GM21526 (cell line): Measurements from ENCODE around the gene SND1.
A peak's percentile ranks its signal among the peaks of the same experiment; 100 is the strongest.

Experiments
- ATAC-seq: cut with Tn5 transposase; IDR thresholded peaks from one replicate; pipeline ENCODE4 v1.9.1; 2021; ENCODE audit warnings: moderate library complexity; ENCODE audit not compliant: unreplicated experiment, low FRiP score

Gene SND1

DNA sequence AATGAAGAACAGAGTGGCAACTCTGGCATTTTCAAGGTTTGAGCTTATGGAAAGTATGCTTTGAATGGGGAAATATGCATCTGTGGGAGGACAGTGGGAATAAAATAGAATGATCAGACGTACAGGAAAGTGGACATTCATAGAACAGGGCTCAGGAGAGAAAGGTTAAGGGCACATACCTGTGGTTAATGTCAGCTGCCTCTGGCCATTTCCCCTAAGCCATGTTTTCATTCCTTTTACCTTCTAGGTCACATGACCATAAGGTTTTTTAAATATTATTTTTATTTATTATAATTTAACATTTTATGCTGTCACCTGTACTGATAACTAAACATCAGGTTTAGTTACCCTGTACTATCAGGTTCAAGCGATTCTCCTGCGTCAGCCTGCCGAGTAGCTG is 326.4 kb downstream of the SND1 start:
- ATAC-seq = no peak

DNA sequence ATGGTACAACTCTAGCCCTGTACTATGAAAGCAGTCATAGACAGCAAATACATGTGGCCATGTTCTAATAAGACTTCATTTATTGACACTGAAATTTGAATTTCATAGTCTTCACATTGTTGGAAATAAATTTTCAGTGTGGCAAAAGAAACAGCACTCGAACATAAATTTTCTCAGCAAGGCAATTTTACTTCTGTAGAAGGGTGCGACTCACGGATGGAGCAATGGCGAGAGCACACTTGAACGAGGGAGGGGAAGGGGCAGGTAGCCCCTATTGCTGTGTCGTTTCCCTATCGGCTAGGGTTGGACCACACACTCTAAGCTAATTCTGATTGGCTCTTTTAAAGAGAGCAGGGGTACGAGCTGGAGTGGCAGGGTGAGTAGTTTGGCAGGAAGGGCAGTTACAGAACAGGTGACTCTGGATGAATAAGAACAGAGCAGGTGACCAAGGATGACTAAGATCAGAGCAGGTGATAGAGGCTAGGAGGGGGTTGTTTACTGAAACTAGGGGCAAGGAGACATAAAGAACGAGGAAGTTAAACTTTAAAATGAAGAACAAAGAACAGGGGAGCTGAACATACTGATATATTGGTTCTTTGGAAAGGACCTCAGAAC is 327.2 kb downstream of the SND1 start:
- ATAC-seq = no peak

DNA sequence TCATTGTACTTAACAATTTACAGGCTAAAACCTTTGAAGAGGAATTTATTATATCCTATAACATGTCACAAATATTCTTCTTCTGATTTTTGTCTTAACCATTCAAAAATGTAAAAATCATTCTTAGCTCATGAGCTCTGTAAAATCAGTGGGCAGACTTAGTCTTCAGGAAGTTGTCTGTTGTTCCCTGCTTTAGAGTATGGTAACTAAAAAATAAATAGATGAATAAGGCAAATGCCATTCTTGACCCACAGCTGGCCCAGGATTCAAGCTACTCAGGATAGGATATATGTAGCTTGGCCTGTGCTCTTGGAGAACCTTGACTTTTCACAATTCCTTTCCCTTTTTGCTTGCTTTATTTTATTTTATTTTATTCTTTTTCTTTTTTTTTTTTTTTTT is 327.7 kb downstream of the SND1 start:
- no peak for ATAC-seq

DNA sequence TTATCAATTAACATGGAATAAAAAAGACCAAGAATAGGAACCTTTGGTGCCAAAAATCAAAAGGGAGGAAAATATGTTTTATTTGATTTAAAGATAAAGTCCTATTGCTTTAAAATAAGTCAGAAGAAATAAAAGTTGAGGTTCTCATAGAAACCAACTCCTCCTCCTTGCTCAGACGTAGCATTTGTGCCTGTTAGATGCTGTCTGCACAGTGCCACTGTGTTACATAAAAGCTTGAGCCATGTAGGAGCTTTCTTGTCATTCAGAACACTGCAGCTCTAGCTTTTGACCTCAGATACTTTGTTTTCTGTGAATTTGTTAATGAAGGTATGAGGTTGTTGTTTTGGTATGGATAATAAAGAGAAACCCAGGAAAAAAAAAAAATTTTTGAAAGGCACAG is 328.9 kb downstream of the SND1 start:
- ATAC-seq = no peak

DNA sequence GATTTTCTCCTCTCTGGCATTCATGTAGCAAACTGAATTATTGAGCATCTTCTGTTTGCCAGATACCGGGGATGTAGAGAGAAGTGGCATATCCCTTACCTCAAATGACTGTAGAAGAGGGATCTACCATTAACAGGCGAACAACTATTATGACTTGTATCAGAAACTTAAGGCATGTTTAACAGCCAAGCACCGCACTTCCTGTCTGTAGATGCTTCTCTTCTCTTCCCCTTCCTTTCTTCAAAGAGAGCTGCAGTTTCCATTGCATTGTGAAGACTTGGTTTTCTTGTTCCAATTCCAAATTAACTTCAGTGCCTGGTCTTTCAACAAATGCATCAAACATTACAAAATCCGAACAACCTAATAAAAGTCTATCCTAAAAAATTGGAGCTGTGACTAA is 330.0 kb downstream of the SND1 start:
- no peak for ATAC-seq

DNA sequence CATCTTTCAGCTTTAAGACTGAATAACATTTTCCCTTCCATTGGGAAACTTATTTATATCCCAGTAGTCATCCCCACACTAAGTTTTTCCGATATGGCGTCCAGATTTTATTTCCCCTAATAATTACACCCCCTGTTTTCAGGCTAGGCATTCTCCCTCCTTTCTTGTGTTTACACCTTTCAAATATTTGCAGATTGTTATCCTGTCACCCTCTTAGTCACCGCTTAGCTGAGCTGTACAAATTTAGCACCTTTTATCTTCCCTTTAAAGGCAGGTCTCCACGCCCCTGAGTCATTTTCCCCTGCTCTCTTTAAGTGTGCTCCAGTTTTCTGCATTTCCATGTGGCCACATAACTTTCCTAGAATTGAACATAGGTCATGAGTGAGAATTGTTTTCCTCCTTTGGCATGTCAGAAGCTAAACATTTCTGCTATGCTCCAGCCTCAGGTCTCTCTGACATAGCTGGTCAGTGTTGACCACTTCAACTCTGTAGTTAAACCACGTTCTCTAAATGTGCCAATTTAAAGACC is 331.9 kb downstream of the SND1 start:
- ATAC-seq = no peak

DNA sequence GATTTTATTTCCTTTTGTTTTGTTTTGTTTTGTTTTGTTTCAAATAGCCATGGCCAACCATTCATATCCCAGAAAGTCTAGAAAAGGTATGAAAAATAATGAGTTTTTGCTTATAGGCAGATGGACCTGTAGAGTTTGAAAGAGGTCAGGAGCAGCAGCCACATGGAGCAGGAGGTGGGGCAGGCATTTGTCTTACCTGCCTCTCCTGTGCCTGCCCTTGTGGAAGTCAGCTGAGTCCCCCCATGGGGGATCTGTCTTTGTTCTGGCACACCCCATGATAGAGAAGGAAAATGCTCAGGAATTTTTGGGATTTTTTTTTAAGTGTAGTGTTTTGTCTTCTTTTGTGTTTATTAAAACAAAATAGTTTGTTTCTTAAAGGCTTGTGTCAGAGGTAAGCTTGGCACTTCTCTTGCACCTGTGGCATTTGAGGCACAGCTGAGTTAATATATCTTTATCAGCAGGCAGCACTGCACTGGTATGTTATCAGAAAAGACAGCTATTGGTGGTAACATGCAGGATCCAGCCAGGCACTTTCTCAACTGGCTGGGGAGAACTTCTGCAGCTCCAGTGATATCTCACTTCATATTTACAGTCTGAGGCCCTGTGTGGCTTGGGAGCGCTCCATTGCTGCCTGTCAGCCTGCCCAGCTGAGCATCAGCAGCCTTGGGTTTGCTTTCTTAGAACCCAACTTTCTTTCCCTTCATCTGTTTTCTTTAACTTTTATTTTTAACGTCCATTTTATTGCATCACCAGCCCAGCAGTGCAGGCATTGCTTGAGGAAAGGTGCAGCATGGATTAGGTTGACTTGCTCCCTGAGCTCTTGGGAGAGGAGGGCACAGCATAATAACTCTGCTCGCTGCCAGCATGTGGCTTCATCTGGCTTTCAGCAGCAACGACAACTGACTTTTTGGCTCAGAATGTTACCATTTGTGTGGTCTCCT is 334.9 kb downstream of the SND1 start:
- ATAC-seq = no peak

DNA sequence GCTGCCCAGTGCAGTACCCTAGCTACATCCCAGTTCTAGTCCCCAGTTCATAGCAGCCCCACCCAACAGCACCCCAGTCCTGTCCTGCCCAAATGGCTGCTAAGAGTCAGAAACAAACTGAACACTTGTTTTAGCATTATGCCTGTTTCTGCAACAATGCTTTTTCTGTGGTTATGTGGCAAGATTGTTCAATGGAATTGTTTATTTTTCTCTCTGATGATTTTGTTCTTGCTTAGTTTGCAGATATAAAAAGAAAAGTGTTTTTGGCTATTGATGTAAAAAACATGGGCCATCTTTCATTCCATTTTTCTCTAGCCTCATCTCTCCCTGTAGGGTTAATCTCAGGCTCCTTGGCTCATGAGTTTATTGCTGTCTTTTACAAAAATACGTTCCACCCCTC is 336.8 kb downstream of the SND1 start:
- ATAC-seq = no peak

DNA sequence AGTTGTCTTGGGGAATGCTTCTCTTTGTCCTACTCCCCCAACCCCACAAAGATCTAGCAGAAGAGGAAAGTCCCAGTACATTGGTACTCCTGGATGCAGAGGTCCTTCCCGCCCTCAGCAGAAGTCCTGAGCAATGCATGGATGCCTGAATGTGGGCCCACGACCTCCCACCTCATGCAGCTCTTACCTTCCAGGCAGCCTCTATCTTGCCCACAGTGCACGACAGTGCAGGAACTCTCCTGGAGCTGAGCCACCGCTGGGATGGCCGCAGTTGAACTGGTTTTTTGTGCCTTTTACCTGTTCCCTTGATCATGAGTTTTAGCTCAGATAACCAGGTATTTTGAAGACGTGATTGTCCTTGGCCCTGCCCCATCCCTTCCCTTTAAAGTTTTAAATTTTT is 341.3 kb downstream of the SND1 start:
- ATAC-seq = no peak

DNA sequence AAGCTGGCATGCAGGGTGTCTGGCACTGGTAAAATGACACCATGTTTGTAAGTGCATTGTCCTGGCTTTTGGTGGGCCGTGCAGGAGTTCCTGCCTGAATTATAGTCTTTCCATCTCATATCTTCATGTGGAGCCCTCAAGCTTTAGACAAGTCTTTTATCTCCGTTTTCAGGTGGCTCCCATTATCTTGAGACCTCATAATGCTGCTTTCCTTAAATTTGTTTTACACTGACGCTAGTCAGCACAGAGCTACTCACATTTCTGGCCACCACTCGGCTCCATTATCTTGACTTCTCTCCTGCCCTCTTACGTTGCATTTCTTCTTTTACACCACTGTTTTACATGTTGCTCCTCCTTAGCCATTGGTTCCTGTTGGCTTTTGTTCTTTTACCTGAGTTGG is 342.0 kb downstream of the SND1 start:
- no peak for ATAC-seq

DNA sequence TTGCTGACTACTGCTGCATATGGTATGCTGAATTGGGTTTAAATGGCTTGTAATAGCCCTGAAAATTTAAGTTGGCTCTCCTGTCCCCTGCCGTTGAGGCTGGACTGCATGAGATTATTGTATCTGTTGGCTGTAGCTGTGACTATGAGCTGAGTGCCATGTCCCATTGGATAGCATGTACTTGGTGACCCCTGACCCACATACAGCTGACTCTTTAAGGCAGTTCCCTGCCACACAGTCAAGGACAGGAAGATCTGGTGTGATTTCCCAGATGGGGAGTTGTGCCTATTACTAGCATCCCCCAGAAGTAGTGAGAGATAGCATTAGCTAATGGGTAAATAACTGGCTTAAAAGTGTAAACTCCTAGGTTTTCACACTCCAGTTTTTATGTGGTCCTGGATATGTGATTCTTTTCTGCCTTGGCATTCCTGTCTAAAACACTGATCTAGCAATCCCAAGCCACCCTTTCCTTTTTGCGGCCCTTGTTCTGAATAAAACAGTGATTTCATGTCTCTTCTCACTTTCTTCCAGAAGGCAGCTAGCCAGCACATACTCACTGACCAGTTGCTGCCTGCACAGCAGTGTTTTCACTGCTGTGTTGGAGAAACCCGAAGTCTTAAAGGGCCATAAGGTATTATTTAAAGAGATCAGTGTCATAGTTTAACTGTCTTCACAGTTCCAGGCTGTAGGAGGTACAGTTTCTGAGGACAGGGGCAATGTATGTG is 343.3 kb downstream of the SND1 start:
- ATAC-seq = no peak

DNA sequence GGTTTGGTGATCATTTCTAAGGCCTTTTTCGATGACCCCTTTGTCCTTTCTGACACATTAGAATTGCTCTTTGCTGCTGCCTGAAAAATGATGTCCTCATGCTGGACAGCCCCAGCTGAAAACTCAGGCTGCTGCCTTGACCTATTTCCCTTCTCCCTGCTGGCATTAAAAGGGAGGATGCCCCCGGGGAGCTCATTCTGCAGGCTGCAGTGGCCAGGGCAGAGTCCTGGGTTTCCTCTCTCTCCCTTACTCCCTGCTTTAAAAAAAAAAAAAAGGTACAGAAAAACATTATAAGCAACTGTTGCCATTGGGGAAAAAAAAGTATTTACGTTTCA is 343.9 kb downstream of the SND1 start:
- no peak for ATAC-seq

DNA sequence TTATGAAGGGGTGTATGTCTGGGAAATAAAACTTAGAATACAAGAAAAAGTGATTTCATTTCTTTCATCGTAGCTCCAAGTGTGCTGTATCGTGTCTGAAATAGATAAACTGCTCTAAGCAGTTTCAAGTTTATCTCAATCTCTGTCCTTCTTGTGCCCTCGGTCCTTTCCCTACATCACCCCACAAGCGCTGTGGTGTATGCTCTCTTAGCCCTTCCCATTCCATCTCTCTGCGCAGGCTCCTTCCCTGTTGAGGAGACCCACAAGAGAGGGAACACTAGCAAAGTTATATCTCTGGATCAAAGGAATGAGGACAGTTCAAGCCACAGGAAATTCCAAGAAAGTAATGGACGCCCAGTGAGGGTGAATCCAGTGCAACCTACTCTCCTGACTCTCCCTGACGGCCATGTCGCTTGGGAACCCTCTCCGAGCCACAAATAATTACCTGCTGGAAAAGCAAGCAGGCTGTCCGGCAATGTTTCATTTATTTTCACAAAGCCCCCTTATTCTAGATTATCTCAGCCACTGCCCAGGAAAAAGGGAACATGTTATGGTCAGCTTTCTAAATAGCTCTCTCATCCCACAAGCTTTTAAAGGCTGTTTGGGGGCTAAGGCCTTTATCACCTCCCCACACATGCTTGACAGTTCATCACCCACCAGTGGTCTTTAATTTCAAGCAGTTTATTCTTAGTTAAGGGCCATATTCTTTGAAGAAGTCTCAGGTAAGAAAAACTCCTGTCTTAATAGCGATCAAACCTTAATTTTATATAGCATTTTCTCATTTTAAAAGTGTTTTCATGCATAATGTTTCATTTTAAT is 344.5 kb downstream of the SND1 start:
- no peak for ATAC-seq

DNA sequence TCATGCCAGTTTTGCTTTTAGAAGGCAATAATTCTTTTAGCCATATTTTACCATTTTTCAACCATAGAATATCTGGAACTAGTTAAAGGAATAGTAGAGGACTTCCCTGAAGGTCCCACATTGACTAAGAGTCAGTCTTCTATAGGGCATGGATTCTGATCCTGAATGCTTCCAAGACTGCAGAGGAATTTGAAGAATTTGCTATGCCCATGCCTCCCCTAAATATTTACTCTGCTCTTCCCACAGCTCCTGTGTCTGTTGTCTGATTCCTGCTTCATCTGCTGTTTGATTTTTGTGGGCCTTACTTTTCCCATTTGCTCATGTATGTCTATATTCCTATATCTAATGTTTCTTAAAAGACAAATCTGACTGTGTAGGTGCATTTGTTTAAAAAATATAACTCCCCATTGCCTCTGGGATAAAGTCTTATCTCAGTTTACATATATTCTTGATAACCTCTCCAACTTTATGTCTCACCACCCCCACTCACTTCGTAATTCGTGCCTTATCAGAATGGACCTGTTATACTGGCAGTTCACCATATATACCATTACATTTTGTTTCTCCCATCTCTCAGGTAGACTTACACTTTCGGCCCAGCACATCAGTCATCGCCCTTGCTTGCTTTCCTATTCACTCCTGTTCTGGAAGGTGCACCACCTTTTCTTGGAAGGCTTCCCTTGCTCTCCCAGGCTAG is 345.4 kb downstream of the SND1 start:
- ATAC-seq = no peak

DNA sequence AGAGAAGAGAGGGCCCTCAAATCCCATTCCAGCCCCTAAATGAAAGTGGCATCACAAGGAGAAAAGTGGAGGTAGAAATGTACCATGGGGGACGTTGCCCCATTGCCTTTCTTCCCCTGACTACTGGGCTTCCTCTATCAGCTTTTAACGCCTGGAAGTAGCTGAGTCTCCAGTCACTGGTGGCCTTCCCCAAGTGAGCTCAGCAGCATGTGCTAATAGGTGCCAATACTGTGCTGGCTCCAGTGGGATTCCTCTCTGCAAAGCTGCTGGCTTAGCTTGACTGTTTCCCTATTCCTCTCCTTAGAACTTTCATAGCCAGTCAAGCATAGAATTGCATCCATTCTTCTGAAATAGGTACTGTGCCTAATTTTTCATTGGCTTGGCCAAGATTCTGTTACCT is 346.7 kb downstream of the SND1 start:
- ATAC-seq = no peak

DNA sequence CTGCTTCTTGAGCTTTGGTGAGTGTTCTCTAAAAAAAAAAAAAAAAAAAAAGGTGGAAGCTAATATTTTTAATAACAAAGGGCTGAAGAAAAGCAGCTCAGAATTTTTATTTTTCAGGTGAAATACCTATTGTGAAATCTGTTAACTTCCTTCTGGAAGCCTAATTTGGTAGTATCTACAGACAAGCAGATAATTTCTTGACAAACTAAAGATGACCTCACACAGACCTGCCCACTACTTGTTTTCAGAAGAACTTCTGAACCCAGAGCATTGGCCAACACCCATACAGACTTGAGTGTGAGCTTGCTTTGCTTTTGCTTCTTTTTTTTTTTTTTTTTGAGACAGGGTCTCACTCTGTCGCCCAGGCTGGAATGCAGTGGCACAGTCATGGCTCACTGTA is 348.1 kb downstream of the SND1 start:
- no peak for ATAC-seq

DNA sequence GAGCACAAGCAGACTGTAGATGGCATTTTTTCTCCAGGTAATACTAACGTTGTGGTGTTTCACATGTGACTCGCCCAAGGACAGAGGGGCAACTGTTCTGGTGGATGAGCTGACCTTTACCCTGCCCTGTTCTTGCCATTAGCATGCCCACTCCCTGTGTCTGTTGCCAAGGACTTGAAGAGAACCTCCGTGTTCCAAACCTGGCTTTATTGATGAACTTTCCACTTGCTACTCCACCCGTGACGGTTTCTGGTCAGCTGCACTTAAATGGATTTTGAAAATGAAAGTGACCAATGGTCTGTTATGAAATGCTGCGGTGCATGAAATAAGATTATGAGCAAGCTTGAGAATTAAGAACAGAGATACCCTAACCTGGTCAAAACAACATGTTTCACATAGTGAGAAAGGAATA is 348.9 kb downstream of the SND1 start:
- no peak for ATAC-seq

DNA sequence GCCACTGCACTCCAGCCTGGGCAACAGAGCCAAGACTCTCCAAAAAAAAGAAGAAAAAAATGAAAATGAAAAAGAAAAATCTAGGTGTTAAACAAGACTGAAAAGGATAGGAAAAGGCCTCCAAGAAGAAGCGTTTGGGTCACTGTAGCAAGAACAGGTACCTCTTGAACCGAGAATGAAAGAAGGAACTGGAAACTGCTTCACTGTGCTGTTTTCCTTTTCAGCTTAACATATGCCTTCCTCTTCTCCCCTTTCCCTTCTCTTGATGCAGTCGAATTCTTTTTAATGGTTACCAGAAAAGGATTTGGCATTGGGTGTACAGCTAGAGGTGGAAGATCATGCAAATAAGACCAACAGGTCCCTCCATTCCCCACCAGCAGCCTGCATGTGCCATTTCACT is 351.2 kb downstream of the SND1 start:
- peak; percentile 58 for ATAC-seq

DNA sequence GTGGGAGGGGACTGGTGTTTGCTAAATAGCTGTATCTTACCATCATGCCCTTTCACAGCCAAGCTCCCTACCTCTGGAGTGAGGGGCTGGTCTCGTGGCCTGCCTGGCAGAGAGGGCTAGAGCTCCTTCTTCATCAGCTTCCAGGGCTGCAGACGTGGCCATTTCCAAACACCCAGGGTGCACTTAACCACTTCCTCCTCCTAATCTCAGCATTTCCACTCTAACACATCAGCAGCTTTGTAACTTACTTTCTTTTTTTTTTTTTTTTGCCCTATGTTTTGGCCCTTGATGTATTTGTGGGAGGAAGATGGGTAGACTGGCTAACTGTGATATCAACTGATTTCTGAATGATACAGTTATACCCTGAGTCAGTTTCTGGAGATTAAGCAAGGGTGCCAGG is 351.8 kb downstream of the SND1 start:
- no peak for ATAC-seq

DNA sequence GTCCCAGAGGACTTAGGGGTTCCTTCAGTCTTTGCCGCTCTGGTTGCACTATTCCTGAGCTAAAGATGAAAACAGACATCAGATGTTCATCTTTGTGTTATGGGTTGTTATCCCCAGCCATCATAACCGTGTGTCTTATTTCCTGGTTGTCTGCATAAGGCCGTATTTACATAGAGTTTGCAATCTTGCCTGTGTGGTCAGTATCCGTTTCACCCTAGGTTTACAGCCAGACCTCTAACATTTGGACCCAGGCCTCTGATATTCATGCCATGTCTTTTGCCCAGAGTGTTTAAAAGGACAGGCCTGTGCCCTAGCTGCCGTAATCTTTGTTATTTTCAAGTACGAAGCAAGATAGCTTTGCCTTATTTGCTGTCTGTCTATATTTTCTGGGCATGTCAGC is 352.6 kb downstream of the SND1 start:
- no peak for ATAC-seq
